Anterior cingulate cortex (tissue), 58 donors: ENCODE results near the gene SULT1A3.
"Not testable (repeated sequence)": the region's sequence is repeated elsewhere in the genome, so short reads cannot be mapped to it uniquely, and the experiment has no call there.

Source experiments
- DNase-seq, 58 donors: peaks; one replicate each; lab custom pipeline; 2025; lab: John Stamatoyannopoulos, UW

Gene SULT1A3

GRCh38 chr16:30199049-30199448, at the start of gene SULT1A3:
TSS of gene SULT1A3 (plus strand) at chr16:30199255. CDS start at chr16:30200729, 1,474 bp downstream.
- DNase-seq: not testable (repeated sequence)

- DNase-seq: no peak
Observed at GRCh38 chr16:30151091-30151490, 48.0 kb upstream of the SULT1A3 start.

GRCh38 chr16:30152517-30152916, 46.5 kb upstream of the SULT1A3 start:
- no peak for DNase-seq

GRCh38 chr16:30155188-30155587, 43.9 kb upstream of the SULT1A3 start:
- no peak for DNase-seq

GRCh38 chr16:30157214-30157613, 41.8 kb upstream of the SULT1A3 start:
- no peak for DNase-seq

- no peak for DNase-seq
Observed at GRCh38 chr16:30163538-30163937, 35.5 kb upstream of the SULT1A3 start.

GRCh38 chr16:30166202-30166902, 32.7 kb upstream of the SULT1A3 start:
- DNase-seq: no peak

GRCh38 chr16:30168746-30169145, 30.3 kb upstream of the SULT1A3 start:
- DNase-seq: not testable (repeated sequence)

- not testable (repeated sequence) for DNase-seq
Observed at GRCh38 chr16:30169416-30169815, 29.6 kb upstream of the SULT1A3 start.

- not testable (repeated sequence) for DNase-seq
Observed at GRCh38 chr16:30170145-30170544, 28.9 kb upstream of the SULT1A3 start.

- DNase-seq: no peak
Observed at GRCh38 chr16:30173054-30173453, 26.0 kb upstream of the SULT1A3 start.

GRCh38 chr16:30176876-30177275, 22.2 kb upstream of the SULT1A3 start:
- not testable (repeated sequence) for DNase-seq

GRCh38 chr16:30179195-30179594, 19.9 kb upstream of the SULT1A3 start:
- DNase-seq: no peak

- DNase-seq: no peak
Observed at GRCh38 chr16:30179931-30180330, 19.1 kb upstream of the SULT1A3 start.

- no peak for DNase-seq
Observed at GRCh38 chr16:30180741-30181140, 18.3 kb upstream of the SULT1A3 start.

- peak in 55 of 58 donors; percentile 24 to 89 (median 74) for DNase-seq
Observed at GRCh38 chr16:30183233-30184095, 15.6 kb upstream of the SULT1A3 start, which contains the start of gene CORO1A. TSS of gene CORO1A (plus strand) at chr16:30183602. CDS start at chr16:30185210, 1,608 bp downstream.

GRCh38 chr16:30184096-30184890, 14.8 kb upstream of the SULT1A3 start:
- peak in 28 of 58 donors; percentile 16 to 64 (median 30) for DNase-seq

GRCh38 chr16:30184891-30185682, 14.0 kb upstream of the SULT1A3 start:
- DNase-seq: no peak

- DNase-seq: peak in 26 of 58 donors; percentile 9 to 55 (median 30)
Observed at GRCh38 chr16:30185683-30186421, 13.2 kb upstream of the SULT1A3 start.
